SIG-M5 (cell line): ENCODE measurements around the gene SVBP.

ENCODE experiments used
- DNase-seq: peaks from one replicate; lab custom pipeline; 2025; lab: John Stamatoyannopoulos, UW

The SVBP gene

DNA sequence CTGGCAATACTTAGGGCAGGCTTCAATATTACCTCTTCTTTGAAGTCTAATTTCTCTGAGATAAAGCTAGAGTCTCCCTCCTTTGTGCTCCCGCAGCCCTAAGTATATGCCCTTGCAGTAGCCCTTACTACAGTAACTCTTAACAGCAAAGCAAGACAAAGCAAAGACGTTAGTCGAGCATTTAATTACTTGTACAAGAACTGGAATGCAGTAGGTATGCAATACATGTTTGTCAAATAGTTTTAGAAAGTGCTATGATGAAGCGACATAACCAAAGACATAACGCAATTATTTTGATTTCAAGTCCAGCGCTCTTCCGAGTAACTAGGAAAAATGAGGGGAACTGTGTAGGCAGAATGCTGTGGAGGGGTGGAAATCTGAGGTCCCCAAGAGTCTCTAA, 51.9 kb downstream of the SVBP start:
- DNase-seq, result no peak

GRCh38 chr1:42762269-42762668, 54.9 kb downstream of the SVBP start:
- no peak for DNase-seq

DNA sequence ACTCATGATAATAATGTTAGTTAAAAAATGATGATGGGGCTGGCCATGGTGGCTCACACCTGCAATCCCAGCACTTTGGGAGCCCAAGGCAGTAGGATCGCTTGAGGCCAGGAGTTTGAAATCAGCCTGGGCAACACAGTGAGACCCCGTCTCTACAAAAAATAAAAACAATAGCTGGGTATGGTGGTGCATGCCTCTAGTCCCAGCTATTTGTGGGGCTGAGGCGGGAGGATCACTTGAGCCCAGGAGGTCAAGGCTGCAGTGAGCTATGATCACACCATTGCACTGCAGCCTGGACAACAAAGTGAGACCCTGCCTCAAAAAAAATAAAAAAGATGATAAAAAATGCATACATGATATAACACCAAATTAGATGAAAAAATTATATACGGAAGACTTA, 55.6 kb downstream of the SVBP start:
- DNase-seq, result no peak

GRCh38 chr1:42759114-42759513, 58.1 kb downstream of the SVBP start:
- DNase-seq, result no peak

- no peak for DNase-seq
These were observed 58.6 kb downstream of the SVBP start for GRCh38 chr1:42758641-42759040.

- no peak for DNase-seq
These were observed 59.3 kb downstream of the SVBP start for GRCh38 chr1:42757892-42758275.
